Stimulated activated CD8-positive, alpha-beta memory T cell treated with anti-CD3 and anti-CD28 coated beads, Interleukin-12 subunit alpha, Interleukin-12 subunit beta, amount 100 ng/mL, for 24 hours (primary cell): ENCODE data around the gene PRDM11.

Experiments
- DNase-seq: peaks from one replicate; pipeline ENCODE4 v3.0.0-alpha.2; 2020; ENCODE audit errors: extremely low read depth

Gene PRDM11

GRCh38 chr11:45157247-45158209, 11.1 kb downstream of the PRDM11 start:
- DNase-seq, result no peak

- no peak for DNase-seq
Measured at GRCh38 chr11:45158210-45158731, 11.8 kb downstream of the PRDM11 start.

GRCh38 chr11:45158891-45159605, 12.6 kb downstream of the PRDM11 start:
- DNase-seq, result no peak

- DNase-seq, result no peak
Measured at GRCh38 chr11:45159781-45160365, 13.4 kb downstream of the PRDM11 start.

GRCh38 chr11:45161252-45162063, 15.0 kb downstream of the PRDM11 start:
- no peak for DNase-seq

- no peak for DNase-seq
Measured at GRCh38 chr11:45162064-45162375, 15.6 kb downstream of the PRDM11 start.

GRCh38 chr11:45162916-45163879, 16.8 kb downstream of the PRDM11 start:
- no peak for DNase-seq

- no peak for DNase-seq
Measured at GRCh38 chr11:45163956-45164575, 17.6 kb downstream of the PRDM11 start.

- DNase-seq, result no peak
Measured at GRCh38 chr11:45165386-45165785, 18.9 kb downstream of the PRDM11 start.

- no peak for DNase-seq
Measured at GRCh38 chr11:45165806-45166603, 19.6 kb downstream of the PRDM11 start.

GRCh38 chr11:45166604-45166897, 20.1 kb downstream of the PRDM11 start:
- DNase-seq, result no peak

- DNase-seq, result no peak
Measured at GRCh38 chr11:45167283-45167682, 20.8 kb downstream of the PRDM11 start.

GRCh38 chr11:45168366-45169130, 22.1 kb downstream of the PRDM11 start:
- no peak for DNase-seq

- DNase-seq, result no peak
Measured at GRCh38 chr11:45169310-45170072, 23.1 kb downstream of the PRDM11 start.

- no peak for DNase-seq
Measured at GRCh38 chr11:45170484-45170883, 24.0 kb downstream of the PRDM11 start.

GRCh38 chr11:45171550-45171949, 25.1 kb downstream of the PRDM11 start:
- DNase-seq, result no peak

GRCh38 chr11:45173064-45173463, 26.6 kb downstream of the PRDM11 start:
- DNase-seq, result no peak
